ENCODE results near the gene TTC36. TPM values are rescaled to one million over a fixed set of nuclear protein-coding genes. Genes with fewer than 3 reads are reported as not detected.

TTC36 gene
- total and polyA plus RNA-seq, 5 experiments from 2014 or later = 0.19 to 2.0 (median 0.41) TPM

GRCh38 chr11:118532852-118533768 is 5.8 kb downstream of the TTC36 start:
- no peaks in the 10 kb centered on the region for H3K27me3 Mint-ChIP-seq
- DNase-seq = no peak
- peaks cover 0 to 20% (median 0%) of the 10 kb centered on the region in 3 donors for H3K36me3 Mint-ChIP-seq
- H3K9me3 Mint-ChIP-seq = no peaks in the 10 kb centered on the region
- no peak for ATAC-seq
- H3K4me1 Mint-ChIP-seq = peaks cover 17 to 36% (median 29%) of the 10 kb centered on the region in 4 donors
- H3K4me3 Mint-ChIP-seq = peak overlapping the region in 6 of 10 donors; percentile 5 to 99 (median 92)
- H3K27ac Mint-ChIP-seq = peak overlapping the region in 2 of 10 donors; percentile 11 to 22
- POLR2A ChIA-PET = interaction anchor here (0.6 kb wide), 1 partner anchor 39 kb away, joined by 3 read pairs; no protein-coding TSS in a partner anchor

GRCh38 chr11:118533769-118534729 is 6.8 kb downstream of the TTC36 start:
- H3K4me1 Mint-ChIP-seq = peaks cover 13 to 28% (median 25%) of the 10 kb centered on the region in 4 donors
- peaks cover 0 to 22% (median 0%) of the 10 kb centered on the region in 3 donors for H3K36me3 Mint-ChIP-seq
- H3K27ac Mint-ChIP-seq = peak overlapping the region in 2 of 10 donors; percentile 14 to 44
- H3K4me3 Mint-ChIP-seq = peak overlapping the region in 1 of 10 donors; percentile 45
- no peaks in the 10 kb centered on the region for H3K9me3 Mint-ChIP-seq
- POLR2A ChIA-PET = interaction anchor here (0.6 to 1.3 kb wide), 3 partner anchors 10 to 345 kb away, joined by 3 to 4 read pairs (median 3); no protein-coding TSS in a partner anchor
- ATAC-seq (no peak), DNase-seq (no peak)
- H3K27me3 Mint-ChIP-seq = no peaks in the 10 kb centered on the region

- Mint-ChIP-seq H3K27me3 (no peaks in the 10 kb centered on the region), H3K27ac (peak overlapping the region in 2 of 10 donors; percentile 37 to 57), H3K36me3 (peaks cover 0 to 31% (median 0%) of the 10 kb centered on the region in 3 donors), H3K9me3 (no peaks in the 10 kb centered on the region), H3K4me1 (peaks cover 9 to 16% (median 13%) of the 10 kb centered on the region in 4 donors), H3K4me3 (no peak overlapping the region)
- DNase-seq (no peak), ATAC-seq (no peak)
- POLR2A ChIA-PET = interaction anchor here (0.7 to 1.3 kb wide), 2 partner anchors 8 kb away, joined by 4 read pairs; partner anchors contain the start of gene TTC36
Measured at GRCh38 chr11:118535261-118535660, 8.0 kb downstream of the TTC36 start.

GRCh38 chr11:118536726-118537125 is 9.5 kb downstream of the TTC36 start:
- no peak overlapping the region for H3K4me3 Mint-ChIP-seq
- no peaks in the 10 kb centered on the region for H3K9me3 Mint-ChIP-seq
- H3K4me1 Mint-ChIP-seq = peaks cover 3 to 10% (median 6%) of the 10 kb centered on the region in 4 donors
- peak overlapping the region in 1 of 10 donors; percentile 47 for H3K27ac Mint-ChIP-seq
- peaks cover 0 to 41% (median 4%) of the 10 kb centered on the region in 3 donors for H3K36me3 Mint-ChIP-seq
- DNase-seq (no peak), ATAC-seq (no peak)
- no peaks in the 10 kb centered on the region for H3K27me3 Mint-ChIP-seq
- POLR2A ChIA-PET = interaction anchor here (1.1 kb wide), 1 partner anchor 27 kb away, joined by 3 read pairs; no protein-coding TSS in a partner anchor

- H3K4me3 Mint-ChIP-seq = no peak overlapping the region
Measured at GRCh38 chr11:118537409-118537980, 10.2 kb downstream of the TTC36 start.

GRCh38 chr11:118544010-118544646 is 16.9 kb downstream of the TTC36 start:
- Mint-ChIP-seq H3K4me3 (no peak overlapping the region), H3K27ac (peak overlapping the region in 2 of 10 donors; percentile 20 to 83), H3K4me1 (no peaks in the 10 kb centered on the region), H3K36me3 (peaks cover 0 to 55% (median 4%) of the 10 kb centered on the region in 3 donors), H3K9me3 (no peaks in the 10 kb centered on the region), H3K27me3 (no peaks in the 10 kb centered on the region)
- ATAC-seq = no peak
- POLR2A ChIA-PET = interaction anchor here (0.6 to 1.6 kb wide), 3 partner anchors 9 to 466 kb away, joined by 4 to 5 read pairs (median 4); no protein-coding TSS in a partner anchor
- DNase-seq = no peak

More at GRCh38 chr11:118537409-118537980, 10.2 kb downstream of the TTC36 start:
- H3K9me3 Mint-ChIP-seq = no peaks in the 10 kb centered on the region
- POLR2A ChIA-PET = interaction anchor here (1.0 to 1.1 kb wide), 2 partner anchors 10 to 28 kb away, joined by 3 read pairs; no protein-coding TSS in a partner anchor
- no peak for DNase-seq
- H3K27me3 Mint-ChIP-seq = no peaks in the 10 kb centered on the region
- H3K4me1 Mint-ChIP-seq = peaks cover 0 to 2% (median under 1%) of the 10 kb centered on the region in 4 donors
- no peak for ATAC-seq
- H3K27ac Mint-ChIP-seq = peak overlapping the region in 1 of 10 donors; percentile 17
- H3K36me3 Mint-ChIP-seq = peaks cover 0 to 47% (median 4%) of the 10 kb centered on the region in 3 donors

GRCh38 chr11:118544647-118545010 is 17.4 kb downstream of the TTC36 start:
- ATAC-seq = no peak
- no peaks in the 10 kb centered on the region for H3K4me1 Mint-ChIP-seq
- no peaks in the 10 kb centered on the region for H3K27me3 Mint-ChIP-seq
- H3K27ac Mint-ChIP-seq = peak overlapping the region in 3 of 10 donors; percentile 20 to 83 (median 34)
- H3K36me3 Mint-ChIP-seq = peaks cover 0 to 52% (median 4%) of the 10 kb centered on the region in 3 donors
- POLR2A ChIA-PET = interaction anchor here (1.6 kb wide), 1 partner anchor 10 kb away, joined by 4 read pairs; no protein-coding TSS in a partner anchor
- H3K4me3 Mint-ChIP-seq = no peak overlapping the region
- H3K9me3 Mint-ChIP-seq = no peaks in the 10 kb centered on the region
- DNase-seq = no peak

- DNase-seq (no peak), ATAC-seq (no peak)
- POLR2A ChIA-PET = no interaction called here
- H3K4me3 Mint-ChIP-seq = no peak overlapping the region
- H3K36me3 Mint-ChIP-seq = peaks cover 0 to 47% (median 2%) of the 10 kb centered on the region in 3 donors
- H3K27ac Mint-ChIP-seq = peak overlapping the region in 3 of 10 donors; percentile 66 to 77 (median 68)
- no peaks in the 10 kb centered on the region for H3K27me3 Mint-ChIP-seq
- H3K4me1 Mint-ChIP-seq = no peaks in the 10 kb centered on the region
- H3K9me3 Mint-ChIP-seq = no peaks in the 10 kb centered on the region
Measured at GRCh38 chr11:118545533-118545932, 18.3 kb downstream of the TTC36 start.

- POLR2A ChIA-PET = no interaction called here
- Mint-ChIP-seq H3K9me3 (no peaks in the 10 kb centered on the region), H3K4me1 (no peaks in the 10 kb centered on the region), H3K27me3 (no peaks in the 10 kb centered on the region), H3K36me3 (peaks cover 0 to 48% (median 2%) of the 10 kb centered on the region in 3 donors), H3K4me3 (no peak overlapping the region), H3K27ac (peak overlapping the region in 3 of 10 donors; percentile 44 to 66 (median 47))
- no peak for DNase-seq
- no peak for ATAC-seq
Measured at GRCh38 chr11:118547132-118547531, 19.9 kb downstream of the TTC36 start.

GRCh38 chr11:118552341-118552740 is 25.1 kb downstream of the TTC36 start:
- peaks cover 5 to 57% (median 13%) of the 10 kb centered on the region in 3 donors for H3K36me3 Mint-ChIP-seq
- no peaks in the 10 kb centered on the region for H3K27me3 Mint-ChIP-seq
- peak overlapping the region in 1 of 10 donors; percentile 65 for H3K27ac Mint-ChIP-seq
- H3K4me1 Mint-ChIP-seq = no peaks in the 10 kb centered on the region
- POLR2A ChIA-PET = no interaction called here
- ATAC-seq (no peak), DNase-seq (no peak)
- no peak overlapping the region for H3K4me3 Mint-ChIP-seq
- no peaks in the 10 kb centered on the region for H3K9me3 Mint-ChIP-seq

GRCh38 chr11:118560806-118561205 is 33.5 kb downstream of the TTC36 start:
- H3K4me3 Mint-ChIP-seq = no peak overlapping the region
- POLR2A ChIA-PET = no interaction called here

More at GRCh38 chr11:118560806-118561205, 33.5 kb downstream of the TTC36 start:
- H3K27ac Mint-ChIP-seq = no peak overlapping the region
- no peaks in the 10 kb centered on the region for H3K9me3 Mint-ChIP-seq
- H3K36me3 Mint-ChIP-seq = peaks cover 0 to 39% (median 4%) of the 10 kb centered on the region in 3 donors
- DNase-seq = no peak
- H3K27me3 Mint-ChIP-seq = no peaks in the 10 kb centered on the region
- no peak for ATAC-seq
- H3K4me1 Mint-ChIP-seq = peaks cover 11 to 29% (median 17%) of the 10 kb centered on the region in 4 donors
